ENCODE results near the gene DET1.
A peak's percentile ranks its signal among the peaks of the same experiment; 100 is the strongest.
"Not testable (repeated sequence)": the region's sequence is repeated elsewhere in the genome, so short reads cannot be mapped to it uniquely, and the experiment has no call there.

DET1 gene

DNA sequence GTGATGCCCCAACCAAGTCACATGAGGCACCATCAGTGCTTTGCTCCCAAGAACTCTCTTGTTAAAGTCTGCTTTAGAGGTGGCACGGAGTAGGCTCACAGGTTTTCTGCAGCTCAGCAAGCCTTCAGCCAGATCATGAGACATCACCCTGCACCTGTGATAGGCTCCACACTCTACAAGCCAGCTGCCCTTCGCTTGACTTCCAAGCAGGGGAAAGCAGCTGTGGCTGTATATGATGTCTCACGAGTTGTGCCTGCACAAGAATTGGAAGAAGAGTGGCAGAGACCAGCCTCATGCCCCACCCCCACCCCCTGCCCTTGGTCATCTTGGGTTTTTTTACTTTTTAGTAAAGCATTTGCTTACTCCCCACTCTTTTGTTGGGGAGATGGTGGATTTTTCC, 56.4 kb downstream of the DET1 start:
- no peak for DNase-seq

DNA sequence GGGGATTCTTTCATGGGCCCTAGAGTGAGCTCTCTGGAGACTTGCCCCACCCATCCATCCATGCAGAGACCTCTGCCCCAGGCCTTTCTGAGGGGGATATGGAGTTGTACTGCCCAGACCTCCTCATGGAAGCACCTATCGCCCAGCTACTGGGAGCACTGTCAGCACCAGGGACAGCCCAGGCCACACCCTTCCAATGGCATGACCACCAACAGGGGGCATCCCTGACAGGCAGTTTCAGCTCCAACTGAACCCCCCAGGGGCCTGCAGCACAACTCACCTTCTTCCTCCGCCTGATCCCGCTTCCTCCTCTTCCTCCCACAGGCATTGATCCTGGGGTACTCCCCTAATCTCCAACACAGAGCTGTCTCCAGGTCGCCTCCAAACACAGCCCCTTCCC, 57.2 kb downstream of the DET1 start:
- DNase-seq = no peak

DNA sequence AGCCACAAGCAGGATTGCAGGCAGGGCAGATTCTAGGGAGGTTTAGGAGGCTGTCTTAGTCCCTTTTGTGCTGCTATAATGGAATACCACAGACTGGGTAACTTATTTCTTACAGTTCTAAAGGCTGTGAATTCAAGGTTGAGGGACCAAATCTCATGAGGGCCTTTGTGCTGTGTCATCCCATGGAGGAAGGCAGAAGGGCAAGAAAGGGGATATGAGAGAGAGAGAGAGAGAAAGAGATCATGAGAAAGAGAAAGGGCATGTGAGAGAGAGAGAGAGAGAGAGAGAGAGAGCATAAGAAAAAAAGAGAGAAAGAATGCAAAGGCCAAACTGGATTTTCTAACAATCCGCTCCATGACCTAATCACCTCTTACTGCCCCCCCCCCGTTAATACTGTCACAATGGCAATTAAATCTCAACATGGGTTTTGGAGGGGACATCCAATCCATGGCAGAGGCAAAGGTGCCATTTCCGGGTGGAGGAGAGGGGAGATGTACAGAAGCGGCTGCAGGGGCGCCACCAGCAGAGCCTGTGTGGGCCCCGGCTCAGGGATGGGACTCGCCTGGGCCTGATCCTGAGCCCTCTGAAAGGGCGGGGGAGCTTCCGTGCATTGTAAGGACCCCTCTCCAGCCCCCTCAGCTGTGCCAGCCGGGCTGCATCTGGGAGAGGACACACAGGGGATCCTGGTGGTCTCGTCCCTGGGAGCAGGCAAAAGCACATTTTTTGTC, 58.5 kb downstream of the DET1 start:
- DNase-seq = no peak

DNA sequence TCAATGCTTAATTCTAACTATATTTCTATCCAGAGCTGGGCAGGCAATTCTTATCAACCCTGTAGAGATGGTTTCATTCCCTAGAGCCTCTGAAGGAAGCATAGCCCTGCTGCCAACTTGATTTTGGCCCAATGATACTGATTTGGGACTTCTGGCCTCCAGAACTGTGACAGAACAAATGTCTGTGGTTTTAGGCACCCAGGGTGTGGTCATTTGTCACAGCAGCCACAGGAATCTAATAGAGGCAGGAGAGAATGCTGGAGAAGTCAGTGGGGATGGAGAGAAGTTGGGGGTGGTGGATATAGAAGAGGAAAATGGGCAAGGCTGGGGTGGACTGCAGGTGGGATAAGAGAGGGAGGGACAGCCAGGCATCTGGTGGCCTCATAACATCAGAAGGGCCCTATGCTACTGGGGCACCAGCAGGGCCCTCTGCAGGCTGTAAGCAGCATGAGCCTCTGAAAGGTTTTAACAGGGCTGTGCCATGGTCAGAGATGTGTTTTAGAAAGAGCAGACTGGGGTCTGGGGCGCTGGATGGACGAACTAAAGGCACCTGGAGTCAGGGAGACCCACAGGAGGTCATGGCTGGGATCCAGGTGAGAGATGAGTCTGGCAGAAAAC, 59.2 kb downstream of the DET1 start:
- DNase-seq = no peak

DNA sequence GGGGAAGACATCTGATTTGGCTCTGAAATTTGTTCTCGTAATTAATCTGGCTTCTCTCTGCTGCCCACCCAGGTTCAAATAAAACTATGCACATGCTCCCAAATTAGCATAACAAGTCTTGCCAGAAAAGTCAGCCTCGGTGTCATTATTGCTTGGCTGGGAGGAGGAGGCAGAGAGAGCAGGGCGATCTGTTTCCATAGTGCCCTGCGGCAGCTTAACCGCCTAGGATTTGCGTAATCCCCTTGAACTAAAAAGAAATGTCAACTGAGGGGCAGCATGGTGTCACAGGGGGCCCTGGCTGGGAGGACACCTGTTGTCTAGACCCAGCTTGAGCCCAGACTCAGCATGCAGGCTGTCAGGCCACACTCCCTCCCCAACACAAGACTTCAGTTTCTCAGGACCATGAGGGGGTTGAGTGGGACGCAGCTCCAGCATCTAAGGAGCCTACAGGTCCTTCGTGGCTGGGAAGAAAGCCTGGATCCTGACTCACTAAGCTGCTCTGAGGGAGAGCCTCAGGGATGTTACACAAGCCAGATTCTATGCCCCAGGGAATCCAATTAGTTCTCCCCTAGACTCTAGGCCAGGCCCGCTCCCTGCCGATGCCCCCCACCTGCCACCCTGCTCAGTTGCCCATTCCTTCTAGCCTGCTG, 61.7 kb downstream of the DET1 start:
- no peak for DNase-seq

DNA sequence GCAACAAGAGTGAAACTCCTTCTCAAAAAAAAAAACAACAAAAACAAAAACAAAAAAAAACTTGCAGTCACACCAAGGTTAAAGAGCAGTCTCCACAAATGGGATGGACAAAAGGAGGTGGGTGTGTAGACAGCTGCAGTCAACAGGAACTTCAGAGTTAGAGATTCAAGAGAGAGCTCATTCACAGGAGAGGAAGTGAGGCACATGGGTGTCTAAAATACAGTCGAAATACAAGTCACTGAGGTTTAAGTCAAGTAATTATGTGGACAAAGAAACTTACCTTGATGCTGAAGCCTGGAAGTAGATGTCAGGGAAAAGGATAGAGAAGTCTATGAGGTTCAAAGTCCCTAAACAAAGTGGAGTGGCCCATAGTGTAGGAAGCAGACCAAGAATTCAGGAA, 64.2 kb downstream of the DET1 start:
- DNase-seq = no peak

DNA sequence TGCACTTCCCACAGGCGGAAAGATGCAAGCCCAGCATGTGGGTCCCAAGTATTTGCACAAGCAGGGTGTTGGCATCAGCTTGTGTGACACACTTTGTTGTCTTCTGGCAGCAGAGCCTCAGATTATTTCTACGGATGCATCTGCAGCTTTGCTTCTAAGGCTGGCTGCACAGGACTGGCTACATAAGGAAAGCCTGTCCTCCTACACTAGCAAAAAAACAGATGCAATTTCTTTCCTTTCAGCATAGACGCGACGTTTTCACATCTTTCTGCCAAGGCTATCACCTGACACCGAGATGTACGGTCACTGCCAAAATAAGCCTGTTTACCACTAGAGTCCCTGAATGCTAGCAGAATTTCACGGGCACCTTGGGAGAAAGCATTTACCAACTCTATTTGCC, 65.5 kb downstream of the DET1 start:
- no peak for DNase-seq

DNA sequence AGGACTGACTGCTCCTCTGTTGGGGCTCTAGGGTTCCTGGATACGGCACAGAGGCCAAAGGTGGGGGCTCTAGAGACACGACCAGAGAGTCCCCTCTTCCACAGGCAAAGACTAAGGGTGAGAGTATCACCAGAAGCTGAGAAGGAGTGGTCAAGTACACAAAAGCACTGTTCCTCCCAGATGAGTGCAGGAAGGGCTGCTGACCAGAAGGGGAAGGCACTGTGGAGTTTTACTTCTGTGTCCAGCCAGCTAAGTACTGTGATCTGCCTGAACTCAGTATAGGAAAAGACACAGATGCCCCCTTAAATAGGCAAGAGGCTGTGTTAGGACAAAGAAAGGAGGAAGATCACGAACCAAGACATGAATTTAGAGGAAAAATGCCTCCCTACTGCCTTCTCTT, 67.3 kb downstream of the DET1 start:
- DNase-seq = no peak

DNA sequence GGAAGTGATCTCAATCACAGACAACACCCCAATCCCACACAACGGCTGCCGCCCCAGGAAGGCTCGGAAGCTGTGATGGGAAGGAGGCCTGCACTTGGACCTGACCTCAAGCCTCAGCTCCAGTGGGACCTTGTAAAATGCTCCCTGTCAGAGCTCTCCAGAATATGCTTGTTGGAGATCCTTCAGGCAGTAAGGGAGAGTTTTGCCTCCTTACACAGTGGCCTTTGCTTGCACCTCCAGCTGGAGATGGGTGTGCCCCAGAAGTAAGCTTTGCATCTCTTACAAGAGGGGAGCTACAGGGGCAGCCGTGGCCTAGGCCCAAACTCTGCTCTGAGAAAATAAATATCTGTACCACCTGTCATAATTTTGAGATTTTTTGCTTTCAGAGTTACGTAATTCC, 68.6 kb downstream of the DET1 start:
- no peak for DNase-seq

DNA sequence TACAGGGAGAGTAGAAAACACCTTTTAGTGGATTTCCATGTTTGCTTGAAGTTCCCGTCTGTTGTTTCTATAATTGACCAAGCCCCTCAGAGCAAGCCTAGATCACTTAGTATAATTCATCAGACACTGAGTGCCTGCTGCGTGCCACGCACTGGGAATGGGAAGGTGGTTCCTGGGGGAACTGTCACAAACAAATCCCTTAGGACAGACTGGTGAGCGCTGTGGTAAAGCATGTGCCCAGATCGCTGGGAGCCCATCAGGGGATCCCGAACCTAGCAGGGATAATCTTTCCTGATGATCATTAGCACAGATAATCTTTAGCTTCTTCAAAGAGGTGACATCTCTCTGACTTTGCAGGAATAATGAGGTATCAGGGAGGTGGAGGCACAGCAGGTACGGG, 69.4 kb downstream of the DET1 start:
- DNase-seq = no peak

DNA sequence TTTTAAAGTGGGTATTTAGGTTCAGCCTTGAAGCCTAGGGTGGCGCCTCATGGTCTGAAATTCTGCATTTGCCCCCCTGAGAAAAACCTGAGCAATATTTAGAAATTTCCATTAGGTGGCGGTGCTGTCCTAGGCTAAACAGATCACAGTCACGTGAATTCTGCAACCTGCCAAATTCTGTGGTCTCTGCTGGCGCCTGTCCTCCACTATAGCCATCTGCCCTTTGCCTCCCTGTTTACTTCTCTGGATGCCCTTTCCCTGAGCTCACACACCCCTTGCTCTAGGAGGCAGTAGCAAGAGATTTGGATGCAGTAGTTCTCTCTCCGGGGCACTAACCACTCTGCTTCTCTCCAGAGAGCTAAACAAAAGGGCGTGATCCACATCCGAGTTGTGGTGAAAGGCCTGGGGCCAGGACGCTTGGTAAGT, 69.8 kb downstream of the DET1 start:
- DNase-seq = no peak

DNA sequence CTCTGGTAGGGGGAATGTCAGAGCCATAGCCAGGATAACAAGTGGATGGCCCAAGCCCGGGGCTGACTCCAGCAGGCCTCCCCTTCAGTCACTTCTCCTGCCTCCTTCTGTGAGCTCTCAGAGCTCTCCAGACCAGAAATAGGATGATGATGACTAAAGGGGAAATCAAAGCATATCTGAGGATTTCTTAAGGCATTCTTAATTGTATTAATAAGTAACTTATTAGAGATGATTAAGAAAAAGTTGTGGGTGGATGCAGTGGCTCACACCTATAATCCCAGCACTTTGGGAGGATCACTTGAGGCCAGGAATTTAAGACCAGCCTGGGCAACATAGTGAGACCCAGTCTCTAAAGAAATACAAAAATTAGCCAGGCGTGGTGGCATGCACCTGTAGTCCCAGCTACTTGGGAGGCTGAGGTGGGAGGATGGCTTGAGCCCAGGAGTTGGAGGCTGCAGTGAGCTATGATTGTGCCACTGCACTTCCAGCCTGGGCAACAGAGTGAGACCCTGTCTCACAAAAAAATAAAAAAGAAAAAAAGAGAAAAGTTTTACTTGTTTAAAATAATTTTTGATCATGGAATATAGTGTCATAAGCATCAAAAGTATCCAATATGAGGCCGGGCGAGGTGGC, 72.7 kb downstream of the DET1 start:
- DNase-seq = not testable (repeated sequence)

DNA sequence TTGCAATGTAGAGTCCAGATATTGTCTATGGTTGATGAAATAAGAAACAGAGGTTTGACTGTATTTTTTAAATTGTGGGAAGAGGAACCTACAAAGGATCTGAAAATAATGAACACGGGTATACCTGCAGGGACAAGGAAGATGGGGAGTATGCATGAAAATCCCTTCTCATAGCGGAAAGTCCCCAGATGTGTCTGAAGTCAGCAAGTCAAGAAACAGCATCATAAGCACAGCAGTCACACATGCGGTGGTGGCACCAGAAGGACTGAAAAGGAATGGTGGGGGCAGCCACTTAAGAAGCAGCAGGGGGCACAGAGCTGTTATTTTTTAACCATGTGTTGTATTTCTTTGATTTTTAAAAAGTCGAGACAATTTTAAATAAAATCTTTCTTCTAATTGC, 74.3 kb downstream of the DET1 start:
- DNase-seq = no peak

DNA sequence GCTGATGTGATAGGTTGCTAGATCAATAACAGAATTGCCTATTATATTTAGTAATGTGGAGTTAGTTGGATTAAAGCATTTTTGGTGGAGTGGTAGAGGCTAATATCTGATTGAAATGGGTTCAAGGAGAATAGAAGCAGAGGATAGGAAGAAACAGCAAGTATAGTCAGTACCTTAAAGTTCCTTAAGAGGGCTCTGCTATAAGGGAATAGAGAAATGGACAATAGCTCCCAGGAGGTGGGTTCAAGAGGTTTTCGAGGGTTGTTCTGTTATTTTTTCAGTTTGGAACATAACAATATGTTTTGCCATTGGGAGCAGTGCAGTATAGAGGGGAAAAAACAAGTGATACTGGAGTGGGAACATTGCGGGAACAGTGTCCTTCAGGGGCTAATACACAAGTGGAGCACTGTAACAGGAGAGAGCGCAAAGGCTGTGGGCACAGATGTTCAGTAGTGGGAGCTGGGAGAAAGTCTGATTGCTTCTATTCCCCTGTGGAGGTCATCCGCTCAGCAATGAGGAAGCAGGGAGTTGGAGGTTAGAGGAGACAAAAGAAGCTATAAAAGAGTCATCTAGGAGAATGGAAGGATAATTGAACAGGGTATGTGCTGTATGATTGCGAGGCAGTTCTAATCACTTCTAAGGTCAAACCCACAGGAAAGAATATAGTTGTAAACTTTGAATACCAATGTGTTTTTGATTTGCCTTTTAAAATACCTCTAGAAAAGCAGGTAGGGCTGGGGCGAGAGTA, 75.7 kb downstream of the DET1 start:
- no peak for DNase-seq

DNA sequence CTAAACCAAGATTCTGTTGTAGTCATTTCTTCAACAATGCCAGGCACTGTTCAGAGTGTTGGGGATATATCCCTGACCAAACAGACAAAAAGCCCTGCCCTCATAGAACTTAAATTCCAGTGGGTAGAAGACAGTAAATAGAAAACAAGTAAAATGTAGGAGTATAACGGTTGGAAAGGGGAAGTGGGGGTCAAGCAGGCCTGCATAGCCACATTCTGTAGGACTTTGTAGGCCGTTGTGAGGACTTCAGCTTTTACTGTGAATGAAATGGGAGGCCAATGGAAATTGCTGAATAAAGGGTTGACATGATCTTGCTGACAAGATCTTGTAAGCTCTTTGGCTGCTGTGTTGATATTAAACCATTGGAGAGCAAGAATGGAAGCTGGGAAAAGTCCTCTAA, 77.2 kb downstream of the DET1 start:
- DNase-seq = no peak

DNA sequence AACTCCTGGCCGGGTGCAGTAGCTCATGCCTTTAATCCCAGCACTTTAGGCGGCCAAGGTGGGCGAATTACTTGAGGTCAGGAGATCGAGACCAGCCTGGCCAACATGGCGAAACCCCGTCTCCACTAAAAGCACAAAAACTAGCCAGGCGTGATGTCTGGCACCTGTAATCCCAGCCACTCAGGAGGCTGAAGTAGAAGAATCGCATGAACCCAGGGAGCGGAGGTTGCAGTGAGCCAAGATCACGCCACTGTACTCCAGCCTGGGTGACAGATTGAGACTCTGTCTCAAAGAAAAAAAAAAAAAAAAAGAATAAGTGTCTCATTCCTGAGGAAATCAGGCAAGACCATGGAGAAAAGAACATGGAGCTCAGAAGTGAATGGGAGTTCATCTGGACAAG, 77.8 kb downstream of the DET1 start:
- not testable (repeated sequence) for DNase-seq

DNA sequence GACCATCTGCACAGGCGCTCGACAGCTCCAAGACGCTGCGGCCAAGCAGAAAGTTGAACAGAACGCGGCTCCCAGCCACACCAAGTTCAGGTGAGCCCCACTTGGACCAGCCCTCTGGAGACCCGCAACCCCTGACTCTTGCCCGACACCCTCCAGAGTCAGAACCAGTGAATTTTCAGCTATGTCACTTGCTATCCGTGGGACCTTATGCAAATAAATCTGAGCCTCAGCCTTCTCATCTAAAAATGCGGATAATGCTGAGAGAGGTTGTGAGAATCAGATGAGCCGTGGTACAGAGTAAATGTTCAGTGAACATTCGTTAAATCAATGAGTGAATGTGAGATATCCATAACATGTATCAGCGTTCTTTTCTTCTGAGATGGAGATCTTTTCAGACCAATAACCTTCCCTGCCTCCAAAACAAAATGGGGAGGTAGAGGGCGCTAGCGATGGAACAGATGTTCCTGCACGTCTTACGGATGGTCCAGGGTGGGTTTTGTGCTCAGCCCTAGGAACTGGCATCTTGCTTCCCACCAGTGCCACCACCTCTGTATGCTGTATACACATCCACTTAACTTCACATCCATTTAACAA, 78.4 kb downstream of the DET1 start:
- DNase-seq = no peak

DNA sequence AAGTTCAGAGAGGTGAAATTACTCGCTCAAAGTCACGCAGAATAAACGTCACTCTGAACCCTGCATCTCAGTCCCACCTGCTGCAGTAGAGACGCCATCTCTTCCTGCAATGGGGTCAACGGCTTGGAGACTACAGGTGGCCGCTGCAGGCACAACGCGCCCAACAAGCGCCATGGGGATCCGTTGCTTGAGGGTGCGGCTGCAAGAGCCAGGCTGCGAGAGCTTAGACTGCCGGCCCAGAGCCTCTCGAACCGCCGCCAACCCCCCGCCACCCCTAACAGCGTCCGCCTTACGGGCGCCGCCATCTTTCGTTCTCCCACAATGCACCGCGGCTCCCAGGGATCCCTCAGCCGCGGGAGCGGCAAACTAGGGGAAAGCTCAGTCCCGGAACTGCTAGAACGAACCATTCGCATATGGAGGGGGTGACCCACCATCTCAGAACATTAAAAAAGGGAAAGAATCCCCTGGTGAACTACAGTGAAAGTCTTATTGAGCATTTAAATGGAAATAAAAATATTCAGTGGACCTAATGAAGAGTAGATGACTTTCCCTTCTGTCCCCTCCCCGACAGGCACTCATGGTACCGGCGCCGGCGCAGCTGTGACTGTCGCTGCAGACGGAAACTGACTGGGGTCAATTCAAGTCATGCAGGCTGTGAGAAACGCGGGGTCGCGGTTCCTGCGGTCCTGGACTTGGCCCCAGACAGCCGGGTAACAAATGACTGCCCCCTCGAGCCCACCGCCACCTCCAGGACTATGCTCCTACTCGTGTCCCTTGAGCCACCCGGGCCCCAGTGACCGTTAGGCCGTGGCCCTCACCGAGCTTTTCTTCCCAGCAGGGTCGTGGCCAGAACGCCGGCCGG, 79.2 kb downstream of the DET1 start, which contains the start of the genes MRPL46 and MRPS11:
MRPL46 (minus strand) TSS at position 316 of the 862 bp plus-strand sequence; CDS start at position 305, 11 bp downstream.
MRPS11 (plus strand) TSS at position 636 of the 862 bp plus-strand sequence; CDS start at position 646, 10 bp downstream.
- peak; percentile 92 for DNase-seq

DNA sequence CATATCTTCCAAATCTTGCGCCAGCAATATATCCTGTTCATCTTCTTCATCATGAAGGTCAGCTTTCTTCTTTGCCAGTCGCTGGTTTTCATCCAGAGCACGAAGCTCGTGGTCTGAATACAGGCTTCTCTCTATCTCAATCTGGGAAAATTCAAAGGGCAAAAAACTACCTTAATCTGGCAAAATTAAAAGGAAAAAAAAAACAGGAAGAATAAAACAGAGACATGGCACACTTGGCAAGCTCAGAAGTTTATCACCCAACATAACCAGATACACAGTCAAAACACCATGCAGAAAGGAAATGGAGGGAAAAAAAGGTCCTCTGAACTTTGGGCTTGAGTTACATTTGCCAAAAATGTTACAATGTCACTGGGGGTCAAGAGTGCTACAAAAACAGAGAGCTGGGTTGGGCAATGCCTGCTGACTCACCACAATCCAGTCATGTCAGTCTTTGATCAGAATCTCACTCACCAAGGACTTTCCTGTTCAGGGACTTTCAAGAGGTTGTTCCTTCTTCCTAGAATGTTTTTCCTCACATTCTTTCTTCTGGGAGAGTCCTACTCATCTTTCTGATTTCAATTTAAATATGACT, 80.8 kb downstream of the DET1 start:
- DNase-seq = no peak

DNA sequence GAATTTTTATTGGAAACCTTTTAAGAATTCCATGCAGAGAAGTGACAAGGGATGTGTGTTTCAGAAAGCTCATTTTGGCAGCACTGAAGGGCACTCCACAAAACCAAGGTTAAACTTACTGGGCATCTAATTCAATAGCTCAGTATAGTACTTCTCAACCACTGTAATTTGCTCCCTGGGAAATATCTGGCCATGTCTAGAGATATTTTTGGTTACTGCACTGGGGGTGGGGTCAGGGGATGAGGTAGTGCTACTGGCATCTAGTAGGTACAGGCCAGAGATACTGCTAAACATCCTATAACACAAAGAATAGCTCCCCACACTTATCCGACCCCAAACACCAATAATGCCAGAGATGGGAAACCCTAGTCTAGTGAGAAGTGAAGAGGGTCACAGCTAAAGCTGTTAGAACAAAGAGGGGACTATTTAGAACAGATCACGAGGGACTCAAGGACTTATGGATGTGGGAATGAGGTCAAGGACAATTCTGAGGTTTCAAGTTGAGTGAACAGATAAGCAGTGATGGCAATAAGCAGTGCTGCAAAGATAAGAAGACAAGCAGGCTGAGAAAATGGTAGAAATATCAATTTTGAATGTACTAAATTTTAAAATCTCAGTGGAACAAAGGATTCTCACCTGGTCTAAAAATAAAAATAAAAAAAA, 82.5 kb downstream of the DET1 start:
- no peak for DNase-seq
